ENCODE results near the gene NKX1-1.

The NKX1-1 gene

GRCh38 chr4:1385373-1386340 lies 20.6 kb downstream of the NKX1-1 start:
- no peak for DNase-seq (ENCODE audit: low read depth in 2 of 2)

- no peak for DNase-seq (ENCODE audit: low read depth in 2 of 2)
Measured at GRCh38 chr4:1384675-1385372, 21.4 kb downstream of the NKX1-1 start.

- no peak for DNase-seq (ENCODE audit: low read depth in 2 of 2)
Measured at GRCh38 chr4:1383728-1384591, 22.3 kb downstream of the NKX1-1 start.

GRCh38 chr4:1382776-1383727 lies 23.2 kb downstream of the NKX1-1 start:
- DNase-seq (ENCODE audit: low read depth in 2 of 2): no peak

GRCh38 chr4:1381944-1382541 lies 24.2 kb downstream of the NKX1-1 start:
- DNase-seq (ENCODE audit: low read depth in 2 of 2): no peak

- DNase-seq (ENCODE audit: low read depth in 2 of 2): no peak
Measured at GRCh38 chr4:1381181-1381621, 25.0 kb downstream of the NKX1-1 start.

- no peak for DNase-seq (ENCODE audit: low read depth in 2 of 2)
Measured at GRCh38 chr4:1380368-1381151, 25.7 kb downstream of the NKX1-1 start.

GRCh38 chr4:1379801-1380331 lies 26.4 kb downstream of the NKX1-1 start:
- no peak for DNase-seq (ENCODE audit: low read depth in 2 of 2)

GRCh38 chr4:1379351-1379781 lies 26.9 kb downstream of the NKX1-1 start:
- no peak for DNase-seq (ENCODE audit: low read depth in 2 of 2)

- DNase-seq (ENCODE audit: low read depth in 2 of 2): no peak
Measured at GRCh38 chr4:1378559-1379231, 27.5 kb downstream of the NKX1-1 start.

- no peak for DNase-seq (ENCODE audit: low read depth in 2 of 2)
Measured at GRCh38 chr4:1377606-1378261, 28.5 kb downstream of the NKX1-1 start.

GRCh38 chr4:1376841-1377605 lies 29.2 kb downstream of the NKX1-1 start:
- DNase-seq (ENCODE audit: low read depth in 2 of 2): no peak

GRCh38 chr4:1376391-1376840 lies 29.8 kb downstream of the NKX1-1 start:
- DNase-seq (ENCODE audit: low read depth in 2 of 2): no peak

GRCh38 chr4:1375761-1376322 lies 30.4 kb downstream of the NKX1-1 start:
- DNase-seq (ENCODE audit: low read depth in 2 of 2): no peak

- DNase-seq (ENCODE audit: low read depth in 2 of 2): no peak
Measured at GRCh38 chr4:1375051-1375721, 31.1 kb downstream of the NKX1-1 start.

- no peak for DNase-seq (ENCODE audit: low read depth in 2 of 2)
Measured at GRCh38 chr4:1374706-1375045, 31.6 kb downstream of the NKX1-1 start.
